ENCODE results near the gene NR2C2AP.

NR2C2AP gene

GRCh38 chr19:19162495-19162894 lies 40.7 kb downstream of the NR2C2AP start:
- no peak for TF ChIP-seq POLR2A (IDR thresholded peaks at IDR 0.05; ENCODE audit: low read length)
- TF ChIP-seq GATA1 (IDR thresholded peaks at IDR 0.05; ENCODE audit: low read depth, low read length), result no peak
- no peak for DNase-seq

- DNase-seq, result no peak
- no peak for TF ChIP-seq POLR2A (IDR thresholded peaks at IDR 0.05; ENCODE audit: low read length)
These were observed 42.7 kb downstream of the NR2C2AP start for GRCh38 chr19:19160461-19161035.

- DNase-seq, result no peak
- no peak for TF ChIP-seq POLR2A (IDR thresholded peaks at IDR 0.05; ENCODE audit: low read length)
- no peak for TF ChIP-seq GATA1 (IDR thresholded peaks at IDR 0.05; ENCODE audit: low read depth, low read length)
These were observed 43.7 kb downstream of the NR2C2AP start for GRCh38 chr19:19159534-19159933.

GRCh38 chr19:19157808-19158207 lies 45.4 kb downstream of the NR2C2AP start:
- TF ChIP-seq POLR2A (IDR thresholded peaks at IDR 0.05; ENCODE audit: low read length) (no peak), GATA1 (IDR thresholded peaks at IDR 0.05; ENCODE audit: low read depth, low read length) (no peak)
- DNase-seq, result no peak

GRCh38 chr19:19155495-19156219 lies 47.6 kb downstream of the NR2C2AP start:
- no peak for TF ChIP-seq GATA1 (IDR thresholded peaks at IDR 0.05; ENCODE audit: low read depth, low read length)
- no peak for DNase-seq

- TF ChIP-seq GATA1 (IDR thresholded peaks at IDR 0.05; ENCODE audit: low read depth, low read length) (no peak), POLR2A (IDR thresholded peaks at IDR 0.05; ENCODE audit: low read length) (no peak)
- no peak for DNase-seq
These were observed 48.3 kb downstream of the NR2C2AP start for GRCh38 chr19:19154768-19155494.

GRCh38 chr19:19152668-19153384 lies 50.4 kb downstream of the NR2C2AP start:
- no peak for DNase-seq
- no peak for TF ChIP-seq POLR2A (IDR thresholded peaks at IDR 0.05; ENCODE audit: low read length)
- TF ChIP-seq GATA1 (IDR thresholded peaks at IDR 0.05; ENCODE audit: low read depth, low read length), result no peak

- no peak for DNase-seq
- TF ChIP-seq POLR2A (IDR thresholded peaks at IDR 0.05; ENCODE audit: low read length) (no peak), GATA1 (IDR thresholded peaks at IDR 0.05; ENCODE audit: low read depth, low read length) (no peak)
These were observed 51.8 kb downstream of the NR2C2AP start for GRCh38 chr19:19151418-19151817.

Data from erythroblast (primary cell).